Mucosa of descending colon (tissue), 3 donors: ENCODE measurements around the gene SCN4A. TPM values are rescaled to one million over a fixed set of nuclear protein-coding genes. Genes with fewer than 3 reads are reported as not detected.
A peak's percentile ranks its signal among the peaks of the same experiment; 100 is the strongest.
"Not testable (repeated sequence)": the region's sequence is repeated elsewhere in the genome, so short reads cannot be mapped to it uniquely, and the experiment has no call there.

Experiments
- ATAC-seq: fragments of 200-7000 bp; cut with Tn5 transposase; one replicate; pipeline ENCODE4 v1.9.1; 2020; ENCODE audit warnings: mild to moderate bottlenecking, moderate library complexity
- DNase-seq, 3 donors: peaks; one replicate each; pipeline ENCODE4 v3.0.0-alpha.2; 2020
- H3K36me3 ChIP-seq: fragments of 200-600 bp; one replicate; pipeline ENCODE4 v1.8.0; 2021; ENCODE audit warnings: low read depth, mild to moderate bottlenecking
- H3K4me1 ChIP-seq: fragments of 200-600 bp; one replicate; pipeline ENCODE4 v1.8.0; 2021; ENCODE audit warnings: low read depth, mild to moderate bottlenecking
- H3K4me3 ChIP-seq: fragments of 200-600 bp; one replicate; pipeline ENCODE4 v1.8.0; 2021; ENCODE audit warnings: mild to moderate bottlenecking
- H3K9me3 ChIP-seq: fragments of 200-600 bp; one replicate; pipeline ENCODE4 v1.8.0; 2021; ENCODE audit warnings: mild to moderate bottlenecking
- intact Hi-C, 2 donors: fragments of 100-400 bp; cut with DNase I in 1 of 2; cut with micrococcal nuclease in 1 of 2; formaldehyde crosslinking; loops; one replicate each; pipeline versions ENCODE4 v1.11.0 to v1.11.1; 2022; cut with DNase I, micrococcal nuclease
- total RNA-seq, 3 donors: library from RNA; stranded (reverse); fragmentation: NEBNext Ultra II Directional in 2 of 3; extraction: Animal tissue kit (Norgen Biotek cat#: 25700) in 2 of 3; gene quantifications; one replicate each; pipeline versions ENCODE4 v1.2.1 to v1.2.4, GENCODE V29; 2021 to 2023
- TF ChIP-seq, protein P1 (sequence below): fragments of 200-600 bp; IDR thresholded peaks from one replicate; pipeline ENCODE4 v1.8.0; 2022; ENCODE audit warnings: antibody characterized with exemption, mild to moderate bottlenecking
- donor health status: DM: no; HTN: no; CAD: no; lungs with moderate emphysema.
- donor health status: DM: no; HTN: no; CAD: no.
- donor health status: DM: no; HTN: yes; CAD: no.

The SCN4A gene
- total RNA-seq, 3 donors from 2014 or later, result 0.10 to 0.75 (median 0.22) TPM

DNA sequence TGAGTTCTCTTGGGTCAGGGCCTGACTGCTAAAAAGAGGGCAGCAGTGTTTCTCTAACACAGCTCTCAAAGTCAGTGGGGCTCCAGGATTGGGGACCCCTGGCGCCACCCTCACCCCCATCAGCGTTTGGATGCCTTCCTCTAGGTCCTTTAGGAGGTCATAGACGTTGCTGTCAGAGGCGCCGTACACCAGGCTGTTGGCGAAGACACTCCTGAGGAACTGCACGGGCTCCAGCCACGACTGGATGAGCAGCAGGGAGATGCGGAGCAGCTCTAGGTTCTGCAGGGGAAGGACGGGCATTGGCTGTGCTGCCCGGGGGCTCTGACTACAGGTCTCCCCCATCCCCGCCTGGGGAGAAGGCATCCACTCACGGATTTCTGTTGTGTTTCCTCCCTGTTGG, 55.1 kb downstream of the SCN4A start:
- ATAC-seq (no peak), DNase-seq (peak in 1 of 3 donors; percentile 38)
- intact Hi-C loops, result loop anchor here in 1 of 2 donors (10.0 kb wide), 1 partner anchor 217 kb away; the partner anchor contains the start of gene ERN1
- no peak overlapping the region for H3K4me3 ChIP-seq
- H3K4me1 ChIP-seq, result no peaks in the 10 kb centered on the region
- H3K9me3 ChIP-seq, result no peaks in the 10 kb centered on the region
- TF ChIP-seq, protein P1, sequence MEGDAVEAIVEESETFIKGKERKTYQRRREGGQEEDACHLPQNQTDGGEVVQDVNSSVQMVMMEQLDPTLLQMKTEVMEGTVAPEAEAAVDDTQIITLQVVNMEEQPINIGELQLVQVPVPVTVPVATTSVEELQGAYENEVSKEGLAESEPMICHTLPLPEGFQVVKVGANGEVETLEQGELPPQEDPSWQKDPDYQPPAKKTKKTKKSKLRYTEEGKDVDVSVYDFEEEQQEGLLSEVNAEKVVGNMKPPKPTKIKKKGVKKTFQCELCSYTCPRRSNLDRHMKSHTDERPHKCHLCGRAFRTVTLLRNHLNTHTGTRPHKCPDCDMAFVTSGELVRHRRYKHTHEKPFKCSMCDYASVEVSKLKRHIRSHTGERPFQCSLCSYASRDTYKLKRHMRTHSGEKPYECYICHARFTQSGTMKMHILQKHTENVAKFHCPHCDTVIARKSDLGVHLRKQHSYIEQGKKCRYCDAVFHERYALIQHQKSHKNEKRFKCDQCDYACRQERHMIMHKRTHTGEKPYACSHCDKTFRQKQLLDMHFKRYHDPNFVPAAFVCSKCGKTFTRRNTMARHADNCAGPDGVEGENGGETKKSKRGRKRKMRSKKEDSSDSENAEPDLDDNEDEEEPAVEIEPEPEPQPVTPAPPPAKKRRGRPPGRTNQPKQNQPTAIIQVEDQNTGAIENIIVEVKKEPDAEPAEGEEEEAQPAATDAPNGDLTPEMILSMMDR, result no peak
- no peaks in the 10 kb centered on the region for H3K36me3 ChIP-seq

DNA sequence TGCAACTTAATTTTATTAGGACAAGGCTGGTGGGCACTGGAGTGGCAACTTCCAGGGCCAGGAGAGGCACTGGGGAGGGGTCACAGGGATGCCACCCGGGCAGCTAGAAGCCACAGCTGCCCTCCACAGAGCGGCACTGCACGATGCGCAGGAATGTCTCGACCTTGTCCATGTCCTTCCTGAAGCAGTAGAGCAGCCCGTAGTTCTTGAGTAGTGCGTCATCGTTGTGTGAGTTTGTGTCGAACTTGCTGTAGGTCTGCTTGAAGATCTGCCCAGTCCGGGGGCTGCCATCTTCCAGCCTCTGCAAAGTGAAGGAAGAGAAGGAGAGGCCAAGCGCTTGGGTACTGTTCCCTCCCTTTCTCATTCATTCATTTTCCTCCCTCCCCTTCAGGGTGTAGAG, 55.5 kb downstream of the SCN4A start:
- intact Hi-C loops, result loop anchor here in 1 of 2 donors (10.0 kb wide), 1 partner anchor 218 kb away; the partner anchor contains the start of gene ERN1

DNA sequence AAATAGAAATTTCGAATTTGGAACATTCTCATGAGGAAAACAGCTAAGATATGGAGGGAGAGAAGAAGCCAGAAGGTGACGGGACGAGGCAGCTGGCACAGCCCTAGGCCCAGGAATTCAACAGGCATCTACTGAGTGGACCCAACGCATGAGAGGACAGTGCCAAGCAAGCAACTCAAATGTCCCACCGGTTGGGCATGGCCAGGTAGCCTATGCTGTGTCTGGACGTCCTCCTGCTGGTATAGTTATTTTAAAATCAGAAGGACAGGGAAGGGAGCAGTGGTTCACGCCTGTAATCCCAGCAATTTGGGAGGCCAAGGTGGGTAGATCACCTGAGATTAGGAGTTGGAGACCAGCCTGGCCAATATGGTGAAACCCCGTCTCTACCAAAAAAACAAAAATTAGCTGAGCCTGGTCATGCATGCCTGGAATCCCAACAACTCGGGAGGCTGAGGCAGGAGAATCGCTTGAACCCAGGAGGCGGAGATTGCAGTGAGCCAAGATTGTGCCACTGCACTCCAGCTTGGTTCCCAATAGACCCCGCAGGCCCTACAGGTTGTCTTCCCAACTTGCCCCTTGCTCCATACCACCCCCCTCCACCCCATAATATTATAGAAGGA, 56.0 kb downstream of the SCN4A start:
- Histone ChIP-seq H3K36me3 (no peaks in the 10 kb centered on the region), H3K9me3 (no peaks in the 10 kb centered on the region), H3K4me3 (no peak overlapping the region), H3K4me1 (no peaks in the 10 kb centered on the region)
- intact Hi-C loops, result loop anchor here in 1 of 2 donors (10.0 kb wide), 1 partner anchor 218 kb away; the partner anchor contains the start of gene ERN1
- DNase-seq (peak in 1 of 3 donors; percentile 0), ATAC-seq (no peak)
- TF ChIP-seq, protein P1, result no peak

More for the DNA sequence above, 55.5 kb downstream of the SCN4A start:
- H3K4me1 ChIP-seq, H3K36me3 ChIP-seq, H3K9me3 ChIP-seq, ATAC-seq, H3K4me3 ChIP-seq: not testable (repeated sequence)
- DNase-seq, result peak in 1 of 3 donors; percentile 4

DNA sequence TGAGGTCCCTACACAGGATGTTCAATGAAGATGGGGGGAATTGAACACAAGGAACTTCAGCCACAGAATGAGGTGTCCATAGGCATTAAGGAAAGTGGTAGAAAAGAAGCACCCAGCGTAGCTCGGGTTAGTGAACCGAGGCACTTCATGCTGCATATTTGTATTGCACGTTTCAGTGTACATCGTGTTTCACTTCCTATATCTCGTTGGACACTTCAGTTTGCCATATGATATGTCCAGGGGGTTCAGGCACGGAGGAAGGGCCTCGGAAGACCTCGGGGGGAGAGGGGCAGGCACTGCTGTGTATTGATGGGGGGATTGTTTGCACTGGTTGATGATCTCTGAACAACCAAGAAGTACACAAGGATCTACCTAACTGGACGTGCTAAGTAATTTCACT, 57.0 kb downstream of the SCN4A start:
- intact Hi-C loops, result loop anchor here in 1 of 2 donors (10.0 kb wide), 1 partner anchor 219 kb away; the partner anchor contains the start of gene ERN1
- H3K4me1 ChIP-seq, H3K36me3 ChIP-seq, H3K4me3 ChIP-seq, H3K9me3 ChIP-seq: not testable (repeated sequence)
- DNase-seq (peak in 1 of 3 donors; percentile 2), ATAC-seq (peak; percentile 14)

DNA sequence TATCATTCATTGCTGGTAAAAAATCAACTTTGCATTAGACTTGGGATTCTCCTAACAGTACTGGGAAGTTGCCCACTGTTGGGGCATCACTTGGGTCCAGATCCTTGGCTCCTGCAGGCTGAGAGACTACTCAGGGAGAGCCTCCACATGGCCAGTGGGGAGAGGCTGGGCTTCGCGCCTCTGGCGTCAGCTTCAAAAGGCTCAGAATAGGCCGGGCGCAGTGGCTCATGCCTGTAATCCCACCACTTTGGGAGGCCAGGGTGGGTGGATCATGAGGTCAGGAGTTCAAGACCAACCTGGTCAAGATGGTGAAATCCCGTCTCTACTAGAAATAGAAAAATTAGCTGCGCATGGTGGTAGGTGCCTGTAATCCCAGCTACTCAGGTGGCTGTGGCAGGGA, 58.2 kb downstream of the SCN4A start:
- Histone ChIP-seq H3K4me3 (no peak overlapping the region), H3K9me3 (no peaks in the 10 kb centered on the region), H3K36me3 (no peaks in the 10 kb centered on the region), H3K4me1 (no peaks in the 10 kb centered on the region)
- TF ChIP-seq, protein P1, result no peak
- ATAC-seq (no peak), DNase-seq (peak in 1 of 3 donors; percentile 22)
- intact Hi-C loops, result loop anchor here in 1 of 2 donors (10.0 kb wide), 1 partner anchor 220 kb away; the partner anchor contains the start of gene ERN1

DNA sequence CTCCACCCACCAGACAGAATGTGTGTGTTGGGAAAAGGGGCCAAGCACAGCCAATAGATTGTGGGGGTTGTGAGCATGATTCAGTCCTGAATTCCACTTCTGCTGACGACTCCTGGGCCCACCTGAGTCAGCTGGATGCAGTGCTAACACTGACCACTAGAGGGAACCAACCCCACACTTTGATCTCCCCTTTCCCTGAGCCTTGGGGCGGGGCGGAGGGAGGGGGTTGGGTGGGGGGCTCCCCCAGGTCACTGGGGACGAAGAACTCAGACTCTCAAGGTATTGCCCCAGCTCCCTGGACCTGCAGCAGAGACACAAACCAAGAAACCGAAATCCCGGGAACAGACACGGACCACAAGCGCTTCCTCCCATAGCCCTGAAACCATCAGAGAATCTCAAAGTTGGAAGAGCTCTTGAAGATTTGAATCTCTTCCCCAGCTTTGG, 61.0 kb downstream of the SCN4A start:
- peak in 2 of 3 donors; percentile 18 to 63 for DNase-seq
- intact Hi-C loops, result loop anchor here in 1 of 2 donors (10.0 kb wide), 1 partner anchor 223 kb away; the partner anchor contains the start of gene ERN1
- TF ChIP-seq, protein P1, result peak; percentile 76
- H3K36me3 ChIP-seq, result no peaks in the 10 kb centered on the region
- peak; percentile 68 for ATAC-seq
- H3K4me3 ChIP-seq, result no peak overlapping the region
- no peaks in the 10 kb centered on the region for H3K9me3 ChIP-seq
- H3K4me1 ChIP-seq, result no peaks in the 10 kb centered on the region
